Nephron (organoid): Measurements from ENCODE around the gene ZNF12.
A peak's percentile ranks its signal among the peaks of the same experiment; 100 is the strongest.

Experiments used
- H3K27ac Mint-ChIP-seq, 3 experiments: 2 replicates each; pipeline ENCODE4 v1.8.0; 2020; ENCODE audit warnings: mixed read lengths in 3 of 3, mild to moderate bottlenecking in 2 of 3, moderate library complexity in 1 of 3
- H3K27me3 Mint-ChIP-seq: 2 replicates; pipeline ENCODE4 v1.8.0; 2021; ENCODE audit warnings: low read depth, mild to moderate bottlenecking, moderate library complexity, mixed read lengths
- H3K36me3 Mint-ChIP-seq: 2 replicates; pipeline ENCODE4 v1.8.0; 2020; ENCODE audit warnings: low read depth, mixed read lengths
- H3K4me1 Mint-ChIP-seq: 2 replicates; pipeline ENCODE4 v1.8.0; 2020; ENCODE audit warnings: mixed read lengths
- H3K4me3 Mint-ChIP-seq, 3 experiments: 2 replicates each; pipeline ENCODE4 v1.8.0; 2020; ENCODE audit warnings: mild to moderate bottlenecking in 3 of 3, mixed read lengths in 3 of 3, moderate library complexity in 2 of 3
- H3K9me3 Mint-ChIP-seq: 2 replicates; pipeline ENCODE4 v1.8.0; 2020; ENCODE audit warnings: mixed read lengths
- CTCF ChIP-seq, 3 experiments: fragments of 200-600 bp; sonication (generic); IDR thresholded peaks; one replicate each; pipeline ENCODE4 v1.5.0; 2021; ENCODE audit warnings: antibody characterized with exemption in 3 of 3; ENCODE audit not compliant: unreplicated experiment in 3 of 3

Gene ZNF12

DNA sequence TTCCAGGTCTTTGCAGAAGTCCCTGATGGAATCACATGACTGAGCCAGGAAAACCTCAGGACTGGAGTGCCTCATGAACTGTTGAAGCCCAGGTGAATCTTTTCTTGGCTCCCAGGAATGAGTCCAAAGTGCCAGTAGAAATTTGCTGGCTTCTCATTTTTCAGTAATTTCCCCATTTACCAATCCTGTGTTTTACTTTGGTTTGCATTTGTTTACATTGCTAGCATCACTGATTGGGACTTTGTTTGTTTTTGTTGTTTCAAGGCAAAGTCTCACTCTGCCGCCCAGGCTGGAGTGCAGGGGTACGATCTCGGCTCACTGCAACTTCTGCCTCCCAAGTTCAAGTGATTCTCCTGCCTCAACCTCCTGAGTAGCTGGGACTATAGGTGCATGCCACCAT lies 1.6 kb upstream of the ZNF12 start:
- peaks cover 3% of the 10 kb centered on the region for H3K27me3 Mint-ChIP-seq
- H3K27ac Mint-ChIP-seq, result no peak overlapping the region
- H3K9me3 Mint-ChIP-seq, result peaks cover 20% of the 10 kb centered on the region
- peaks cover 6% of the 10 kb centered on the region for H3K36me3 Mint-ChIP-seq
- TF ChIP-seq CTCF (IDR thresholded peaks at IDR 0.05; ENCODE audit: unreplicated experiment in 3 of 3), result no peak
- peaks cover 12% of the 10 kb centered on the region for H3K4me1 Mint-ChIP-seq
- peak overlapping the region; percentile 75 to 91 (median 79) for H3K4me3 Mint-ChIP-seq

DNA sequence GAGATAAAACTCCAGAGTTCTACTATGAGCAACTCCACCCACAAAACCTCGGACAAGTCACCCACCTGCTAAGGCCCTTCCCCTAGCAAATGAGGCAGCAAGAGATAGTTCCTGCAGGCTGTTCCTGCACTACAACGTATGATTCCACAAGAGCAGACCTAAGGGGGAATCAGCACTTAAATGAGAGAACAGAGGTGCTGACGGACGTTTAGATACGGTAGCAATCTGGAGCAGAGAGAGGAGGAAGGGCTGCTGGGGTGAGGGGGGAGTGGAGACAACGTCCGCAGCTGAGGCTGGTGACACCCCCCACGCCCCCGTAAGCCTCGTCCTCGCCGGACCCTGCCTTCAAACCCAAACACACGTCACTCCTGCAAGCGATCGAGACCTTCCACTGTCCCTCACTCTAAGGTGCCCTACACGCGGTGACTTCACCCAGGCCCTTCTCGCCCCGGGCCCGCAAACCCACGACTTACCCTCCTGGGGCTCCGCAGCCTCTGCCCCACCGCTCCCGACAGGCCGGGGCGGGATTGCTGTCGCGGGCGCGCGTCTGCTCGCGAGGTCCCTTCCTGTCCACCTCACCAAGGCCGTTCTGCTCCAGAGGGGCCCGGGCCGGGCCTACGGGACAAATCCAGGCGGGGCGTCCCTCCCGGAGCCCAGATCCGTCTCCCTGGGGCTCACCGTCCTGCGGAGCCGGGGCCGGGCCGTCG lies 635 bp downstream of the ZNF12 start:
- H3K4me1 Mint-ChIP-seq, result peaks cover 14% of the 10 kb centered on the region
- H3K9me3 Mint-ChIP-seq, result peaks cover 39% of the 10 kb centered on the region
- H3K36me3 Mint-ChIP-seq, result peaks cover 6% of the 10 kb centered on the region
- no peak for TF ChIP-seq CTCF (IDR thresholded peaks at IDR 0.05; ENCODE audit: unreplicated experiment in 3 of 3)
- H3K4me3 Mint-ChIP-seq, result peak overlapping the region; percentile 94 to 98 (median 95)
- peaks cover 3% of the 10 kb centered on the region for H3K27me3 Mint-ChIP-seq
- peak overlapping the region; percentile 90 to 98 (median 94) for H3K27ac Mint-ChIP-seq

DNA sequence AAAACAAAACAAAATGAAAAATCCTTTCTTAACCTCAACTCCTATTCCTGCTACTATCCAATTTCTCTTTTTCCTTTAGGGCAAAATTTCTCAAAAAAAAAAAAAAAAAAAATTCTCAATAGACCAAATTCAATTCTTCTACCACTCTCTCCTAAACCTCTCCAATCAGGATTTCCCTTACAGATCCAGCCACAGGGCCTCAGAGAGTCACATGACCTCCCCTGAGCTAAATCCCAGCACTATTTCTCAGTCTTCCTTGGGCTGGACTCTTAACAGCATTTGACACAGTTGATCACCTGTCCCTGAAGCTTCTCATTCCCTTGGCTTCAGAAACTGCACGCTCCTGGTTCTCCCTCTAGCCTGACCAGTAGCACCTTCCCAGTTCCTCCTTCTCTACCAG lies 4.9 kb downstream of the ZNF12 start:
- Mint-ChIP-seq H3K4me3 (peak overlapping the region; percentile 5 to 35 (median 20)), H3K4me1 (peaks cover 7% of the 10 kb centered on the region), H3K27me3 (peaks cover 3% of the 10 kb centered on the region), H3K36me3 (peaks cover under 1% of the 10 kb centered on the region), H3K9me3 (peaks cover 56% of the 10 kb centered on the region), H3K27ac (peak overlapping the region in 1 of 3 experiments; percentile 34)
- TF ChIP-seq CTCF (IDR thresholded peaks at IDR 0.05; ENCODE audit: unreplicated experiment in 3 of 3), result no peak

DNA sequence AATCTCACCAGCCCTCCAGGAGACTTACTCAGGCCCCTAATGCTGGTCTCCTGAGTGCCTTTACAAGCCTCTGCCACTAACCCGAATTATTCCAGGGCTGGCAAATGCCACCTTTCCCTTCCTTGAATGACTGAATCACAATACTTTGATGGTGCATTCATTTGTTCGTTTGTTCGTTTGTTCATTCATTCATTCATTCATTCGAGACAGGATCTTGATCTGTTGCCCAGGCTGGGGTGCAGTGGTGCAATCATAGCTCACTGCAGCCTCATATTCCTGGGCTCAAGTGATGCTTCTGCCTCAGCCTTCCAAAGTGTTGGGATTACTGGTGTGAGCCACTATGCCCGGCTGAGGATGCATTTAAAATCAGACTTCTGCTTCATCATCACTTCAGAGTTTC lies 6.0 kb downstream of the ZNF12 start:
- Mint-ChIP-seq H3K4me3 (peak overlapping the region in 1 of 3 experiments; percentile 7), H3K27me3 (peaks cover 3% of the 10 kb centered on the region), H3K4me1 (peaks cover 7% of the 10 kb centered on the region), H3K9me3 (peaks cover 55% of the 10 kb centered on the region), H3K27ac (no peak overlapping the region), H3K36me3 (no peaks in the 10 kb centered on the region)
- no peak for TF ChIP-seq CTCF (IDR thresholded peaks at IDR 0.05; ENCODE audit: unreplicated experiment in 3 of 3)

GRCh38 chr7:6691609-6692106 lies 15.1 kb downstream of the ZNF12 start:
- H3K27me3 Mint-ChIP-seq, result peaks cover 7% of the 10 kb centered on the region
- H3K4me1 Mint-ChIP-seq, result no peaks in the 10 kb centered on the region
- no peak for TF ChIP-seq CTCF (IDR thresholded peaks at IDR 0.05; ENCODE audit: unreplicated experiment in 3 of 3)
- peaks cover 68% of the 10 kb centered on the region for H3K9me3 Mint-ChIP-seq
- H3K4me3 Mint-ChIP-seq, result no peak overlapping the region
- H3K27ac Mint-ChIP-seq, result no peak overlapping the region
- no peaks in the 10 kb centered on the region for H3K36me3 Mint-ChIP-seq

DNA sequence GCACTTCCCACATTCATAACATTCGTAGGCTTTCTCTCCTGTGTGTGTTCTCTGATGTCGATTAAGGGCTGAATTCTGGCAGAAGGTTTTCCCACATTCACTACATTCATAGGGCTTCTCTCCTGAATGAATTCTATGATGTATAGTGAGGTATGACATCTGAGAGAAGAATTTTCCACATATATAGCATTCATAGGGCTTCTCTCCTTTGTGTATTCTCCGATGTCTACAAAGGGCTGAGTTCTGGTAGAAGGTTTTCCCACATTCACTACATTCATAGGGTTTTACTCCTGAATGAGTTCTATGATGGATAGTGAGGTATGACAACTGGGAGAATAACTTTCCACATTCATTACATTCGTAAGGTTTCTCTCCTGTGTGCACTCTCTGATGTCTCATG lies 15.6 kb downstream of the ZNF12 start:
- no peak for TF ChIP-seq CTCF (IDR thresholded peaks at IDR 0.05; ENCODE audit: unreplicated experiment in 3 of 3)
- Mint-ChIP-seq H3K27ac (no peak overlapping the region), H3K4me3 (no peak overlapping the region), H3K27me3 (peaks cover 7% of the 10 kb centered on the region), H3K9me3 (peaks cover 74% of the 10 kb centered on the region), H3K36me3 (no peaks in the 10 kb centered on the region), H3K4me1 (no peaks in the 10 kb centered on the region)
